NOMO-1 treated with DMSO at 0.1 percent for 48 hours (cell line): ENCODE measurements around the gene COBL.

Experiments
- DNase-seq: peaks from one replicate; lab custom pipeline; 2025; ENCODE audit not compliant: unreplicated experiment; lab: John Stamatoyannopoulos, UW

Gene COBL

GRCh38 chr7:51151455-51151854 lies 165.2 kb downstream of the COBL start:
- DNase-seq, result no peak

GRCh38 chr7:51150193-51150592 lies 166.4 kb downstream of the COBL start:
- no peak for DNase-seq

- no peak for DNase-seq
Observed at GRCh38 chr7:51148216-51148615, 168.4 kb downstream of the COBL start.

GRCh38 chr7:51146816-51147586 lies 169.6 kb downstream of the COBL start:
- DNase-seq, result no peak

- no peak for DNase-seq
Observed at GRCh38 chr7:51144178-51144577, 172.4 kb downstream of the COBL start.

GRCh38 chr7:51142741-51143385 lies 173.7 kb downstream of the COBL start:
- DNase-seq, result no peak

GRCh38 chr7:51141451-51142003 lies 175.1 kb downstream of the COBL start:
- DNase-seq, result no peak

GRCh38 chr7:51140199-51141164 lies 176.1 kb downstream of the COBL start:
- DNase-seq, result no peak

GRCh38 chr7:51139796-51140195 lies 176.8 kb downstream of the COBL start:
- no peak for DNase-seq

- DNase-seq, result no peak
Observed at GRCh38 chr7:51138123-51139085, 178.2 kb downstream of the COBL start.

- DNase-seq, result no peak
Observed at GRCh38 chr7:51135576-51135975, 181.0 kb downstream of the COBL start.

GRCh38 chr7:51134013-51134441 lies 182.6 kb downstream of the COBL start:
- DNase-seq, result no peak

- no peak for DNase-seq
Observed at GRCh38 chr7:51132661-51133060, 183.9 kb downstream of the COBL start.

- no peak for DNase-seq
Observed at GRCh38 chr7:51129527-51130472, 186.8 kb downstream of the COBL start.

GRCh38 chr7:51128545-51129435 lies 187.8 kb downstream of the COBL start:
- no peak for DNase-seq

GRCh38 chr7:51127618-51127904 lies 189.0 kb downstream of the COBL start:
- DNase-seq, result no peak

- no peak for DNase-seq
Observed at GRCh38 chr7:51126813-51127617, 189.6 kb downstream of the COBL start.
